Mononuclear cell (primary cell): Measurements from ENCODE around the gene SPIN2A. TPM values are rescaled to one million over a fixed set of nuclear protein-coding genes. Genes with fewer than 3 reads are reported as not detected.
"Not testable (repeated sequence)": the region's sequence is repeated elsewhere in the genome, so short reads cannot be mapped to it uniquely, and the experiment has no call there.

Source experiments
- H3K27me3 ChIP-seq: 2 replicates; pipeline ENCODE4 v1.6.0; 2011; ENCODE audit warnings: low read length, control low read depth; ENCODE audit not compliant: insufficient read depth
- H3K4me1 ChIP-seq: 2 replicates; pipeline ENCODE4 v1.5.1; 2011; ENCODE audit warnings: mild to moderate bottlenecking, low read length, control low read depth; ENCODE audit not compliant: insufficient read depth
- H3K4me3 ChIP-seq: 2 replicates; pipeline ENCODE4 v1.5.1; 2011; ENCODE audit warnings: mild to moderate bottlenecking, low read length, moderate library complexity
- H3K9me3 ChIP-seq: 2 replicates; pipeline ENCODE4 v1.5.1; 2011; ENCODE audit warnings: low read depth, mild to moderate bottlenecking, control low read depth, low read length
- total RNA-seq: library from RNA; depleted of rRNA; stranded (reverse); fragments of >200 nt; gene quantifications from one replicate; pipeline ENCODE4 v1.2.3, GENCODE V29; 2012

Gene SPIN2A
- total RNA-seq, 1 donor: 0.10 TPM

DNA sequence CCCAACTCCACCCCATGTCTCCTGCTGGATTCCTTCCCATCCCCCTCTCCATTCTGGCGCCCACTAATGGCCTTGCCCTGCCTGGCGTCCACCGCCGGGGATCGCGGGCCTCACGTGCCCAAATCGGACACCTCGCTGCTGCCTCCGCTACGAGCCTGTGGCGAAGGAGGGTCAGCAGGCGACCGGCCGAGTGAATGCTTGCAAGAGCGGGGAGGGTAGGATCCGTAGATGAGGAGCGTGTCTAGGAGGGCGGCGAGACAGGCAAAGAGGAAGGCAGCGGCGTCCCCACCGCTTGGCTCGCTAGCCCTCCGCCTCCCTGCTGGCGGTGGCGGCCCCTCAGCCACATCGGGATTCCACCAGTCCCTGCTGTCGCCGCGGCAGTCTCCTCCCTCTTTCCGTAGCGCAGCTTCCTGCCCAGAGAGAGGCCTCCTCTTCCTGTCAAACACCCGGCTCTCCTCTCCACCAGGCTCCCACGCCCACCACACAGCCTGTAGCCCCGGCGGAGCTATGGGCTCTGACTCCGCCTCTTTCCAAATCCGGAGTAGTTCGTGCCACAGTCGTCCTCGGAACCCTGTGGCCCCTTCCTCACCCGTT lies 15.9 kb downstream of the SPIN2A start, which contains the start of gene SPIN2B:
TSS of gene SPIN2B (minus strand) at position 387 of the 594 bp plus-strand sequence.
- H3K9me3 ChIP-seq: no peaks in the 10 kb centered on the region
- no peaks in the 10 kb centered on the region for H3K27me3 ChIP-seq
- peak within 1 kb of the TSS; percentile 49 for H3K4me3 ChIP-seq
- no peaks in the 10 kb centered on the region for H3K4me1 ChIP-seq

DNA sequence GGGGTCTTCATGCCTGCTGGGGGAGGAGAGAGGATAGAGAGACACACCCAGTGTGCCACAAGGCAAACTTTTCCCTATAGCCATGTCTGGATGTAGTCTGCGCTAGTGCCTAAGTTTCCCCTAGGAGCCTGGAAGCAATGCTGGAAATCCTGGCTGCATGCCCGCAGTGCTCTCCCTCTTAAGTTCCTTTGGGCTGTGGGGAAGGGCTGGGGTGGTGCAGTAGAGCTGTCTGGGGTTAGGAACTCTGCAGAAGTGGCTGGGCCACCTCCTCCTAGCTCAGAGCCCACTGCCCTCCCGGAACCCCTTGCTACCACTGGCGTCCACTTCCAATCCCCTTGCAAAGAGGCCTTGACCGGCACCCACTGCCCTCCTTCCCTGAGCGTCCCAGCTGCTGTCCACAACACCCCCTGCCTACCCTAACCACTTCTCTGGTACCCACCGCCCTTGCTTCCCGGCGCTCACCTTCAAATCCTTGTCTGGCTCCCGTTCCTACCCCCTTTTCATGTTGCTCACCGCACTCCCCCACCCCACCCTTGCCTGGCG lies 16.5 kb downstream of the SPIN2A start:
- H3K9me3 ChIP-seq, H3K27me3 ChIP-seq: not testable (repeated sequence)
- peak overlapping the region; percentile 49 for H3K4me3 ChIP-seq

DNA sequence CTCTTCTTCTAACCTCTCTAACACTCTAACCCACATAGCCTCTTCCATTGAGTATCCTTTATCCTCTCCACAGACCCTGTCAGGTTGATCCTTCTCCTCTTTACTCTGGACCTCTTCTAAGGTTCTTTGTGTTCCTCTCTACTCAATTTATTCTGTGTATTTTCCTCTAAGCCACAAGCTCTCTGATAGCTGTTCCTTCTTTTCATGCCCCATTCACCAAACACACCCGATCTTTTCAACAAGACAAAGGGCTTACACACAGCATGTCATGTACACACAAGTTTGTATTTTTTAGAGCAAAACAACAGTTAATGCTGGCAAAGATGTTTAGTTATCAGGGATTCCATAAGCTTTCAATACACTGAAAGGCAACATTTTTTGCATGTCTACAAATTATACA lies 17.8 kb downstream of the SPIN2A start:
- Histone ChIP-seq H3K4me1 (no peaks in the 10 kb centered on the region), H3K9me3 (no peaks in the 10 kb centered on the region), H3K4me3 (no peak overlapping the region), H3K27me3 (no peaks in the 10 kb centered on the region)

More for the DNA sequence above, 16.5 kb downstream of the SPIN2A start:
- not testable (repeated sequence) for H3K4me1 ChIP-seq

DNA sequence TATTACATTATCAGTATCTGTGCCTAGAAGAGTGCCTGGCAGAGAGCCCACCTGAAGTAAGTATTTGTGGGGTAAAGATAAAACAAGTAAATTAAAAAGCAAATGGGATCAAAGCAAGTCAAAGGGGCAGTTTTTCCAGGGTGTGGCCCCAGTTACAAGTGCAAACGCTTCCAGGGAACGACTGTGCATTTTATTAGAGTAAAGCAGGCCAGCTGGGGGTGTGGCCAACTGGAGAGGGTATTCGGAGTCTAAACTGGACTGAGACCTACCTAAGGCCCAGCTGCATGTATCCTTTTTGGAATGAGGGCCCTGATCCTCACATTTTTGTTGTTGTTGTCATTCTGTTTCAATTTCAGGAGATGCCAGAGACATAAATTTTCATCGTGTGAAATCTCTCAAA lies 19.6 kb downstream of the SPIN2A start:
- H3K27me3 ChIP-seq, H3K4me3 ChIP-seq, H3K9me3 ChIP-seq, H3K4me1 ChIP-seq: not testable (repeated sequence)

DNA sequence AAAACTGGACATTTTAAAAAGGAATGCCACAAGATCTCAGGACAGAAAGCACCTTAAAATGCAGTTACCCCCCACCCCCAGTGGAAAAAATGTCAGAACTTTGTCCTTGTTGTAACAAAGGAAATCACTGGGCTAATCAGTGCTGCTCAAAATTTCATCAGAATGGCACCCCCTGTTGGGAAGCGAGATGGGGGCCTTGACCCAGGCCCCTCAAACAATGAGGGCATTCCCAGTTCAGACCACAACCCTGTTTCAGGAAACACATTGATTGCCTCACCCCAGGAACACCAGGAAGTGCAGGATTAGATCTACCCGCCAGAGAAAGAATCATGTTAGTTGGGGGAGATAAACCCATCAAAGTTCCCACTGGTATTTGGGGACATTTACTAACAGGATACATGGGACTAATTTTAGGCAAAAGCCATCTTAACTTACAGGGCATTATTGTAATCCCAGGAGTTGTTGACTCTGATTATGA lies 32.2 kb downstream of the SPIN2A start:
- H3K27me3 ChIP-seq: no peaks in the 10 kb centered on the region
- H3K9me3 ChIP-seq: no peaks in the 10 kb centered on the region
- H3K4me3 ChIP-seq: no peak overlapping the region
- no peaks in the 10 kb centered on the region for H3K4me1 ChIP-seq

DNA sequence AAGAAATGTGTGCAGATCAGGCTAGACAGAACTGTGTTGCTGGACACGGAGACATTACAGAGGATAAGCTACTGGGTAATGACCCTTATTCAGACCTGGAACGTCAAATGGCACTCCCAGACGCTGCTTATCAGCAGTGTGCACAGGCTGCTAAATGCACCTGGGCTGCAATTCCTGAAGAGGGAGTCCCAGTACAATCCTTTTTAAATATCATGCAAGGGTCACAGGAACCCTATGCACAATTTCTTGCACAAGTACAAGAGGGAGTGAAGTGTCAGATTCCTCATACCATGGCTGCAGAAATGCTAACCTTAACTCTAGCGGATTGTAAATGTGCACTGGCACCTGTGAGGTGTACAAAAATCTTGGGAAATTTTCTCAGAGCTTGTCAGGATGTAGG lies 32.8 kb downstream of the SPIN2A start:
- Histone ChIP-seq H3K4me3 (no peak overlapping the region), H3K27me3 (no peaks in the 10 kb centered on the region), H3K4me1 (no peaks in the 10 kb centered on the region), H3K9me3 (no peaks in the 10 kb centered on the region)

DNA sequence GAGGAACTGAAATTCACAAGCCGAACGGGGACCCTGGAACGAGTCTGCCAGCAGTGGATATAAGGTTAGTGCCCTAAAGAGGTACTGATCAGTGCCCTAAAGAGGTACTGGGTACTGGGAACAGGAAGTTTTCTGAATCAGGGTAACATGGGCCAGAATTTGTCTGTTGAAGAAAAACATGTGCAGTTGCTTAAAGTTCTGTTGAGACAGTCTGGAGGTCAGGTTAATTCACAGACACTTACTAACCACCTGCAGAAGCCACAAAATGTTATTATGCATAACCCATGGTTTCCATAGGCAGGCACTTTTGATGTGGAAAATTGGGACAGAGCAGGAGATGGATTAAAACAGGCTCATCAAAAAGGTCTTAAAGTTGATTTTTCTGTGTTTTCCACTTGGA lies 33.7 kb downstream of the SPIN2A start:
- H3K27me3 ChIP-seq: no peaks in the 10 kb centered on the region
- H3K9me3 ChIP-seq: no peaks in the 10 kb centered on the region
- H3K4me3 ChIP-seq: no peak overlapping the region
- no peaks in the 10 kb centered on the region for H3K4me1 ChIP-seq

DNA sequence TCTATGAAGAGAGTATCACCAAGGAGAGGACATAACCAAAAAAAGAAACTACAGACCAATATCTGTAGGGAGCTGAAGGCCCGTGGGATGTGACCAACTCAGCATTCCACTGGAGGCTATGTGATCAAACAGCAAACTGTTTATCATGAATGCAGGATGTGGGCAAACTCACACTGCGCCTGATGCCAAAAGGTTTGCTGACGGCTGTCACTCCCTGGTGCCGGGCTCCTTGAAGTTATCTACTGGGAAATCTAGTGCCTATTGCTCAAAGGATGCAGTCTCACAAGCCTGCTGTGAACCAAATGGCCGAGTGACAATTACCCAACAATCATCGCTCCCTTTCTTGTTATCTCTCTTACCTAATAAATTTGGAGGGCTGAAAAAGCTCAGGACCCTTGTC lies 34.3 kb downstream of the SPIN2A start:
- not testable (repeated sequence) for H3K4me1 ChIP-seq, H3K9me3 ChIP-seq, H3K4me3 ChIP-seq, H3K27me3 ChIP-seq

Other genes starting within 250 kb of the SPIN2A start
- 3.3 TPM for gene SPIN3, start 141.9 kb downstream of the SPIN2A start, total RNA-seq
- 5.1 TPM for gene SPIN2B, start 15.8 kb downstream of the SPIN2A start, total RNA-seq
- gene FAAH2, start 149.3 kb upstream of the SPIN2A start, total RNA-seq: 7.9 TPM